ENCODE data around the gene EN2. TPM values are rescaled to one million over a fixed set of nuclear protein-coding genes. Genes with fewer than 3 reads are reported as not detected.

The EN2 gene
- total RNA-seq, 1 experiment from 2014 or later: 1.5 TPM

- POLR2A ChIA-PET: no interaction called here
- CTCF ChIA-PET: interaction anchor here (0.6 kb wide), 1 partner anchor 19 kb away, joined by 3 read pairs; no protein-coding TSS in a partner anchor
Observed at GRCh38 chr7:155425887-155426286, 32.0 kb upstream of the EN2 start.

GRCh38 chr7:155426543-155427410, 31.2 kb upstream of the EN2 start:
- no peaks in the 10 kb centered on the region for H3K9me3 ChIP-seq (ENCODE audit: control insufficient read depth, insufficient read depth, low read depth, low read length)
- no peaks in the 10 kb centered on the region for H3K4me1 ChIP-seq (ENCODE audit: control insufficient read depth, insufficient read depth, low read length)
- intact Hi-C loops (cut with micrococcal nuclease; ENCODE audit: unreplicated experiment) (no loop called here), in situ Hi-C loops (cut with HindIII; ENCODE audit: low pct_unique_long_range_greater_than_20kb, low sequenced_read_pairs) (no loop called here)
- no peak overlapping the region for H3K4me3 ChIP-seq (ENCODE audit: low read depth in 2 of 2, low read length in 2 of 2)
- DNase-seq (ENCODE audit: low read depth, low spot score) (no peak), ATAC-seq (no peak)
- POLR2A ChIA-PET: no interaction called here
- no peak for TF ChIP-seq REST (IDR thresholded peaks at IDR 0.05; ENCODE audit: insufficient read depth in 1 of 2, low read depth in 2 of 2, low read length in 1 of 2)
- no peak for TF ChIP-seq CTCF (IDR thresholded peaks at IDR 0.05)
- no peak for TF ChIP-seq TCF7L2 (IDR thresholded peaks at IDR 0.05; ENCODE audit: low read depth, low read length)
- no peak for TF ChIP-seq POLR2AphosphoS5 (IDR thresholded peaks at IDR 0.05; ENCODE audit: low read depth, low read length)
- no peak for TF ChIP-seq SIN3A (IDR thresholded peaks at IDR 0.05; ENCODE audit: borderline replicate concordance, insufficient read depth, low read depth, low read length)
- H3K36me3 ChIP-seq (ENCODE audit: control insufficient read depth, insufficient read depth, low read length): no peaks in the 10 kb centered on the region
- BruUV-seq (replicated peaks): no TSS peak
- no peak overlapping the region for H3K27ac ChIP-seq (ENCODE audit: low read length)
- CTCF ChIA-PET: no interaction called here
- peaks cover 20% of the 10 kb centered on the region for H3K27me3 ChIP-seq (ENCODE audit: control insufficient read depth, insufficient read depth, low read length)

More at GRCh38 chr7:155425887-155426286, 32.0 kb upstream of the EN2 start:
- Histone ChIP-seq H3K36me3 (ENCODE audit: control insufficient read depth, insufficient read depth, low read length) (no peaks in the 10 kb centered on the region), H3K9me3 (ENCODE audit: control insufficient read depth, insufficient read depth, low read depth, low read length) (no peaks in the 10 kb centered on the region), H3K27me3 (ENCODE audit: control insufficient read depth, insufficient read depth, low read length) (peaks cover 21% of the 10 kb centered on the region), H3K4me1 (ENCODE audit: control insufficient read depth, insufficient read depth, low read length) (no peaks in the 10 kb centered on the region), H3K27ac (ENCODE audit: low read length) (no peak overlapping the region), H3K4me3 (ENCODE audit: low read depth in 2 of 2, low read length in 2 of 2) (no peak overlapping the region)
- intact Hi-C loops (cut with micrococcal nuclease; ENCODE audit: unreplicated experiment): no loop called here
- no peak for TF ChIP-seq POLR2AphosphoS5 (IDR thresholded peaks at IDR 0.05; ENCODE audit: low read depth, low read length)
- no peak for TF ChIP-seq SIN3A (IDR thresholded peaks at IDR 0.05; ENCODE audit: borderline replicate concordance, insufficient read depth, low read depth, low read length)
- DNase-seq (ENCODE audit: low read depth, low spot score) (no peak), ATAC-seq (no peak)
- no TSS peak for BruUV-seq (replicated peaks)
- in situ Hi-C loops (cut with HindIII; ENCODE audit: low pct_unique_long_range_greater_than_20kb, low sequenced_read_pairs): no loop called here

All from Panc1 (cell line).